B cell (primary cell): ENCODE data around the gene KREMEN2.

Experiments
- CTCF ChIP-seq: fragments of 200-600 bp; IDR thresholded peaks from one replicate; pipeline ENCODE4 v1.8.0; 2022; ENCODE audit warnings: antibody characterized with exemption, mild to moderate bottlenecking
- EZH2 ChIP-seq: IDR thresholded peaks from 2 replicates; pipeline ENCODE4 v1.6.1; 2012; ENCODE audit warnings: borderline replicate concordance, low read depth, mild to moderate bottlenecking, moderate library complexity, low read length; ENCODE audit not compliant: insufficient read depth, poor library complexity, severe bottlenecking

DNA sequence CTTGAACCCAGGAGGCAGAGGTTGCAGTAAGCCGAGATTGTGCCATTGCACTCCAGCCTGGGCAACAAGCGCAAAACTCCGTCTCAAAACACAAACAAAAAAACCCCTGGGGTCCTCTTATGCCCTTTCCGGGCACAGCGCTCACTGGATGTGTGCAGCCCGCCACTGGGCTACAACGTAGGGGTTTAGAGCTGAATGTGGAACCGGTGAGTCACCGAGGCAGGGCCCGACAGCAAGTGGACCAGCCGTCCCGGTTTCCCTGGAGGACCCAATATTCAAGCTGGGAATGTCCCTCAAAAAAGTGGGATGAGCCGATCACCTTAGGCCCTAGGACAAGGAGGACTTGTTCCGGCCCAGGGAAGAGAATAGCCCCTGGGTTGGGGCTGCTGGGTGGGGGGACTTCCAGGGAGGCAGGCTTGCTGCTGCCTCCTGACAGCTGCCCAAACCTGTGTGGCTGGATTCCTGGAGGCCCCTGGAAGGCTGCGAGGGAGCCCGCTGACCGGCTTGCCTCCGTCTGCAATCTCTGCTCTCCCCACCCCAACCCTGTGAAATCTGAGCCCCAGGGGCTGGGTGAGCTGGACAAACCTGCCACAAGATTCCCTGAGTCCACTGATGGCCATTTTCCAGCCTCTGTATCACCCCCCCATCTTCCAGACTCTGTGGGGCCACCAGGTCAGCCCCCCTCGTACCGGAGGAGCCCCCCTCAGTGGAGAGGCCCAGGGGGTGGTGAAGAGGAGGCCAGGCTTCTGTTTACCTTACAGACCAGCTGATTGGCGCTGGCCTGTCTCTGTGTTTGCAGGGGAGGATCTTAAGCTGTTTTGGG lies 45.7 kb downstream of the KREMEN2 start:
- no peak for TF ChIP-seq CTCF
- TF ChIP-seq EZH2: no peak
